HCT116 (cell line): ENCODE results near the gene TNFRSF12A.

Experiments used
- CTCF ChIP-seq, 3 experiments: fragments of 200-600 bp in 1 of 3; sonication (generic) in 1 of 3; IDR thresholded peaks in 2 of 3; conservative IDR thresholded peaks in 1 of 3; 2 replicates each; pipeline ENCODE4 v1.5.1; 2012 to 2017; ENCODE audit warnings: low read depth in 2 of 3, low read length in 2 of 3, antibody characterized with exemption in 1 of 3, borderline replicate concordance in 1 of 3, control low read depth in 1 of 3, mild to moderate bottlenecking in 1 of 3, mixed read lengths in 1 of 3, mixed run types in 1 of 3, moderate library complexity in 1 of 3; ENCODE audit not compliant: insufficient read depth in 1 of 3
- EZH2 ChIP-seq: fragments of 200-600 bp; sonication (generic); IDR thresholded peaks from 2 replicates; pipeline ENCODE4 v1.6.1; 2017; ENCODE audit warnings: antibody characterized with exemption, mixed run types
- EZH2phosphoT487 ChIP-seq: fragments of 200-600 bp; IDR thresholded peaks from 2 replicates; pipeline ENCODE4 v1.6.1; 2018; ENCODE audit warnings: antibody characterized with exemption, borderline replicate concordance
- MAX ChIP-seq: IDR thresholded peaks from 2 replicates; pipeline ENCODE4 v1.6.1; 2012
- POLR2A ChIP-seq: IDR thresholded peaks from 2 replicates; pipeline ENCODE4 v1.7.0; 2011; ENCODE audit warnings: borderline replicate concordance; ENCODE audit not compliant: insufficient read depth, insufficient read length; ENCODE audit errors: extremely low read depth
- POLR2AphosphoS5 ChIP-seq: IDR thresholded peaks from 2 replicates; pipeline ENCODE4 v1.6.1; 2011; ENCODE audit warnings: mild to moderate bottlenecking, low read depth, low read length, moderate library complexity
- REST ChIP-seq: IDR thresholded peaks from 2 replicates; pipeline ENCODE4 v1.6.1; 2012; ENCODE audit warnings: low read depth
- SP1 ChIP-seq: IDR thresholded peaks from 2 replicates; pipeline ENCODE4 v1.6.1; 2012; ENCODE audit warnings: low read depth
- TCF7L2 ChIP-seq: IDR thresholded peaks from 2 replicates; pipeline ENCODE4 v1.7.0; 2011; ENCODE audit warnings: borderline replicate concordance, inconsistent platforms; ENCODE audit not compliant: insufficient read depth, insufficient read length; ENCODE audit errors: extremely low read depth
- YY1 ChIP-seq: IDR thresholded peaks from 2 replicates; pipeline ENCODE4 v1.6.1; 2011; ENCODE audit warnings: low read length, low read depth, moderate library complexity, mild to moderate bottlenecking; ENCODE audit not compliant: insufficient replicate concordance; ENCODE audit errors: extremely low read depth
- ZBTB33 ChIP-seq: IDR thresholded peaks from 2 replicates; pipeline ENCODE4 v1.6.1; 2011; ENCODE audit warnings: mild to moderate bottlenecking, low read length, moderate library complexity; ENCODE audit not compliant: insufficient replicate concordance; ENCODE audit errors: extremely low read depth
- ZFX ChIP-seq: fragments of 450-650 bp; IDR thresholded peaks from 2 replicates; pipeline ENCODE4 v1.6.1; 2017

GRCh38 chr16:3027983-3028715 is 8.0 kb downstream of the TNFRSF12A start:
- TF ChIP-seq POLR2A: peak; percentile 38
- TF ChIP-seq CTCF (IDR thresholded peaks at IDR 0.05 in 2 of 3, conservative IDR thresholded peaks at IDR 0.05 in 1 of 3; ENCODE audit: borderline replicate concordance in 1 of 3, insufficient read depth in 1 of 3, low read depth in 2 of 3, low read length in 2 of 3): peak in 2 of 3 experiments; percentile 64 to 86; a peak in 4 of 6 replicates
- TF ChIP-seq EZH2: no peak
- peak; percentile 75 for TF ChIP-seq POLR2AphosphoS5
- no peak for TF ChIP-seq EZH2phosphoT487
- TF ChIP-seq YY1: peak; percentile 18
- no peak for TF ChIP-seq REST
- TF ChIP-seq ZBTB33: no peak
- no peak for TF ChIP-seq TCF7L2
- TF ChIP-seq ZFX: peak; percentile 23; the same call in 1 of the 2 replicates
- no peak for TF ChIP-seq SP1
- no peak for TF ChIP-seq MAX
